K562 (cell line): ENCODE results near the gene CAMSAP2. TPM values are rescaled to one million over a fixed set of nuclear protein-coding genes. Genes with fewer than 3 reads are reported as not detected.
A peak's percentile ranks its signal among the peaks of the same experiment; 100 is the strongest.

Experiments used
- CBX1 ChIP-seq: sonication (generic); IDR thresholded peaks from 2 replicates; pipeline ENCODE4 v1.6.1; 2016; ENCODE audit warnings: antibody characterized with exemption, low read depth, mild to moderate bottlenecking
- CREB1 ChIP-seq, 2 experiments: sonication (generic) in 1 of 2; formaldehyde crosslinking in 1 of 2; IDR thresholded peaks; 2 replicates each; pipeline versions ENCODE4 v1.6.1 to v1.8.0; 2012 to 2022; ENCODE audit warnings: inconsistent platforms in 1 of 2, mild to moderate bottlenecking in 1 of 2, missing genetic modification reagents in 1 of 2, moderate library complexity in 1 of 2
- GATAD2A ChIP-seq: fragments of 450-650 bp; IDR thresholded peaks from 2 replicates; pipeline ENCODE4 v1.6.1; 2017
- GTF3C2 ChIP-seq: IDR thresholded peaks from 3 replicates; pipeline ENCODE4 v1.6.1; 2011; ENCODE audit warnings: borderline replicate concordance, mild to moderate bottlenecking, moderate library complexity; ENCODE audit not compliant: insufficient read length; ENCODE audit errors: extremely low read depth
- HDAC8 ChIP-seq: fragments of 450-650 bp; IDR thresholded peaks from 2 replicates; pipeline ENCODE4 v1.6.1; 2016; ENCODE audit warnings: mild to moderate bottlenecking, missing genetic modification characterization, moderate library complexity, missing compliant biosample characterization
- KAT8 ChIP-seq: fragments of 450-650 bp; IDR thresholded peaks from 2 replicates; pipeline ENCODE4 v1.6.1; 2016; ENCODE audit warnings: low read depth, mild to moderate bottlenecking
- KHSRP ChIP-seq: fragments of 450-650 bp; IDR thresholded peaks from 2 replicates; pipeline ENCODE4 v1.6.1; 2017
- NR2F6 ChIP-seq: fragments of 450-650 bp; formaldehyde crosslinking; IDR thresholded peaks from 2 replicates; pipeline ENCODE4 v1.4.0; 2020; ENCODE audit warnings: mild to moderate bottlenecking
- ZNF165 ChIP-seq: fragments of 250-450 bp; sonication (Bioruptor Pico); IDR thresholded peaks from 2 replicates; pipeline ENCODE4 v1.4.0; 2020; ENCODE audit warnings: borderline replicate concordance
- ZNF23 ChIP-seq: fragments of 250-450 bp; sonication (Bioruptor Pico); IDR thresholded peaks from 2 replicates; pipeline ENCODE4 v1.4.0; 2020; ENCODE audit warnings: mild to moderate bottlenecking
- ZNF707 ChIP-seq: fragments of 250-450 bp; sonication (Bioruptor Pico); conservative IDR thresholded peaks from 2 replicates; pipeline ENCODE4 v1.8.0; 2022; ENCODE audit warnings: inconsistent platforms, mild to moderate bottlenecking, moderate library complexity
- polyA plus RNA-seq, 8 experiments: library from polyadenylated mRNA; depleted of rRNA in 4 of 8; stranded (reverse) in 5 of 8; unstranded in 3 of 8; fragments of >200 nt; fragmentation: Nextera tagmentation in 2 of 8; fragmentation: Illumina TruSeq in 1 of 8; extraction: Ambion mirVana in 2 of 8; extraction: Trizol in 1 of 8; gene quantifications; 2 replicates each; pipeline versions ENCODE4 v1.2.1 to v1.2.3, GENCODE V29; 2011 to 2014; ENCODE audit warnings: inconsistent platforms in 1 of 8, missing spikeins in 1 of 8
- total RNA-seq, 7 experiments: library from RNA; depleted of rRNA in 6 of 7; stranded (reverse); fragments of >200 nt in 6 of 7; fragmentation: Illumina TruSeq in 2 of 7; extraction: Trizol in 2 of 7; gene quantifications; 2 replicates each; pipeline versions ENCODE4 v1.2.1 to v1.2.3, GENCODE V29; 2011 to 2021; ENCODE audit warnings: low replicate concordance in 1 of 7
- TF ChIP-seq, protein P1 (sequence below), 2 experiments: fragments of 450-650 bp; IDR thresholded peaks; 2 replicates each; pipeline ENCODE4 v1.6.1; 2016; ENCODE audit warnings: mild to moderate bottlenecking in 2 of 2, borderline replicate concordance in 1 of 2, low read depth in 1 of 2, moderate library complexity in 1 of 2

The CAMSAP2 gene
- total and polyA plus RNA-seq, 9 of the 15 experiments (the other 6 are each of a cell fraction or from before 2014, with no cell fraction given) = 1.4 to 7.5 (median 2.7) TPM

DNA sequence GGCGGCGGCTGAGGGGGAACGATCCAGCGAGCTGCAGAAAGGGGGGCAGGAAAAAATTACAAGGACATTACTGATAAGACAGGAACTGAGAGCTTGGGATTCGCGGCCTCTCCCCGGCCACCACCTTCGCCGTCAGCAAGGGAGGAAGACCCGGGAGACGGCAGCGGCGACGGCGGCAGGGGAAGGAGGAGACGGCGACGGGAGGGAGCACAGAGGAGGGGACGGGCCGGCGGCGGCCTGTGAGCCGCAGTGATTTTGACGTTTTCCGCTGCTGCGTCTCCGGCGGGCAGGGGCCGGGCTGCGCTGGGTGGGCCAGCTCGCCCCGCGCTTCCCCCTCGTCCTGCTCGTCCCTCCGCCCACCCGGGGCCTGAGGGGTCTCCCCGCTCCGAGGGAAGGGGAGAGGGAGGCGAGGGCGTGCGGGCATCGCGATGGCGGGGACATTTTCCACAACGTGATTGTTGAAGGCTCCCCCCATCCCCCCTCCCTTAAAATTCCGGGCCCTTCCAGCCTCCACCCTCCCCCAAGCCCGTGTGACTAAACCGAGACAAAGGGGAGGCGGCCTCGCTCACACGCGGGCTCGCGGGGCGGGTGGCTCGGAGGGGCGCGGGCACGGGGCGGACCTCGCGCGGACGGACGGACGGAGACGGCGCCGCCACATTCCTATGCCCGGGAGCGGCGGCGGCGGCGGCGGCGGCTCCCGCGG lies 407 bp downstream of the CAMSAP2 start (continued):
- TF ChIP-seq GTF3C2 (no peak), CREB1 (IDR thresholded peaks at IDR 0.05) (no peak), CREB1 (CRISPR knock-in tag; IDR thresholded peaks at IDR 0.05) (no peak), CBX1 (no peak), GATAD2A (no peak), KAT8 (no peak), HDAC8 (tag) (no peak), ZNF165 (CRISPR knock-in tag) (0 out of 2 replicates have a peak, but pooled peaks have one; percentile 16), ZNF707 (CRISPR knock-in tag) (no peak), NR2F6 (CRISPR knock-in tag) (no peak), KHSRP (no peak), ZNF23 (CRISPR knock-in tag) (no peak)
- TF ChIP-seq, protein P1, sequence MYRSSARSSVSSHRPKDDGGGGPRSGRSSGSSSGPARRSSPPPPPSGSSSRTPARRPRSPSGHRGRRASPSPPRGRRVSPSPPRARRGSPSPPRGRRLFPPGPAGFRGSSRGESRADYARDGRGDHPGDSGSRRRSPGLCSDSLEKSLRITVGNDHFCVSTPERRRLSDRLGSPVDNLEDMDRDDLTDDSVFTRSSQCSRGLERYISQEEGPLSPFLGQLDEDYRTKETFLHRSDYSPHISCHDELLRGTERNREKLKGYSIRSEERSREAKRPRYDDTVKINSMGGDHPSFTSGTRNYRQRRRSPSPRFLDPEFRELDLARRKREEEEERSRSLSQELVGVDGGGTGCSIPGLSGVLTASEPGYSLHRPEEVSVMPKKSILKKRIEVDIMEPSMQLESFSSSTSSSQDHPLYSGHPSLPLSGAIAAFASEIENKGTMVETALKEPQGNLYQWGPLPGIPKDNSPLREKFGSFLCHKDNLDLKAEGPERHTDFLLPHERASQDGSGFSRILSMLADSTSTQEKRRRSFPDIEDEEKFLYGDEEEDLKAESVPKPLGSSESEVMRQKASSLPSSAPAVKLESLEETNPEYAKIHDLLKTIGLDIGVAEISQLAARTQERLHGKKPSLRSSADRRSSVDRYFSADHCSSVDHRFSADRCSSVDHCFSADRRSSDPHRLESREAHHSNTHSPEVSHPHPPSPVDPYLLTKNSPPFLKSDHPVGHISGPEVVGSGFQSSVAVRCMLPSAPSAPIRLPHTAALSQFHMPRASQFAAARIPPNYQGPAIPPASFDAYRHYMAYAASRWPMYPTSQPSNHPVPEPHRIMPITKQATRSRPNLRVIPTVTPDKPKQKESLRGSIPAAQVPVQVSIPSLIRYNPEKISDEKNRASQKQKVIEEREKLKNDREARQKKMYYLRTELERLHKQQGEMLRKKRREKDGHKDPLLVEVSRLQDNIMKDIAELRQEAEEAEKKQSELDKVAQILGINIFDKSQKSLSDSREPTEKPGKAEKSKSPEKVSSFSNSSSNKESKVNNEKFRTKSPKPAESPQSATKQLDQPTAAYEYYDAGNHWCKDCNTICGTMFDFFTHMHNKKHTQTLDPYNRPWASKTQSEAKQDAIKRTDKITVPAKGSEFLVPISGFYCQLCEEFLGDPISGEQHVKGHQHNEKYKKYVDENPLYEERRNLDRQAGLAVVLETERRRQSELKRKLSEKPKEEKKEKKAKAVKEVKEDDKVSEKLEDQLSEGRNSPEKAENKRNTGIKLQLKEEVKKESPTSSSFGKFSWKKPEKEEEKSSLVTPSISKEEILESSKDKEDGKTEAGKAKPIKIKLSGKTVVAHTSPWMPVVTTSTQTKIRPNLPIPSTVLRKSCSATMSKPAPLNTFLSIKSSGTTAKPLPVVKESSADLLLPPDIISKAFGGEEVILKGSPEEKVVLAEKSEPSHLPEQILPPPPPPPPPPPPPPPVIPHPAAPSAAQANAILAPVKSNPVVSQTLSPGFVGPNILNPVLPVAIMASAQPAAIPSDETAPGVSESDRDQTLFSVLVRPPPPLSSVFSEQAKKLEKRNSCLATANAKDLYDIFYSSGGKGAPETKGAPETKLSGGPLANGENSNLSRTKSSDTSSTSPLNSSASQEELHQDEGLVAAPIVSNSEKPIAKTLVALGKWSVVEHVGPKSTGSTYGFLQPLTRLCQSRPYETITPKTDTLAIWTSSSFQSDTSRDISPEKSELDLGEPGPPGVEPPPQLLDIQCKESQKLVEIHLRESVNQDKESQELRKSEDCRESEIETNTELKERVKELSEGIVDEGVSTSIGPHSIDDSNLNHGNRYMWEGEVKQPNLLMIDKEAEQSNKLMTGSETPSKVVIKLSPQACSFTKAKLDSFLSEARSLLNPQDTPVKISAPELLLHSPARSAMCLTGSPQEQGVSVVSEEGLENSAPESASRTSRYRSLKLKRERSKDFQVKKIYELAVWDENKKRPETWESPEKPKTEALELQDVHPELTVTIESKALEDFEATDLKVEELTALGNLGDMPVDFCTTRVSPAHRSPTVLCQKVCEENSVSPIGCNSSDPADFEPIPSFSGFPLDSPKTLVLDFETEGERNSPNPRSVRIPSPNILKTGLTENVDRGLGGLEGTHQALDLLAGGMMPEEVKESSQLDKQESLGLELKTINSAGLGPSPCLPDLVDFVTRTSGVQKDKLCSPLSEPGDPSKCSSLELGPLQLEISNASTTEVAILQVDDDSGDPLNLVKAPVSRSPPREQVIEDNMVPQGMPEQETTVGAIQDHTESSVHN (IDR thresholded peaks at IDR 0.05; ENCODE audit: borderline replicate concordance in 1 of 2, low read depth in 1 of 2) = no peak
